Nephron progenitor cell (in vitro differentiated cells): ENCODE measurements around the gene OR51I2.

Experiments used
- DNase-seq: peaks from one replicate; pipeline ENCODE4 v3.0.0; 2021
- H3K27ac Mint-ChIP-seq: 2 replicates; pipeline ENCODE4 v1.8.0; 2021; ENCODE audit warnings: mild to moderate bottlenecking, moderate library complexity, mixed read lengths
- H3K27me3 Mint-ChIP-seq: 2 replicates; pipeline ENCODE4 v1.8.0; 2021; ENCODE audit warnings: mild to moderate bottlenecking, low read depth, mixed read lengths; ENCODE audit not compliant: poor library complexity
- H3K36me3 Mint-ChIP-seq: 2 replicates; pipeline ENCODE4 v1.8.0; 2021; ENCODE audit warnings: low read depth, mixed read lengths
- H3K4me1 Mint-ChIP-seq: 2 replicates; pipeline ENCODE4 v1.8.0; 2021; ENCODE audit warnings: mixed read lengths
- H3K4me3 Mint-ChIP-seq: 2 replicates; pipeline ENCODE4 v1.8.0; 2021; ENCODE audit warnings: mild to moderate bottlenecking, moderate library complexity, mixed read lengths
- H3K9me3 Mint-ChIP-seq: 2 replicates; pipeline ENCODE4 v1.8.0; 2021; ENCODE audit warnings: mild to moderate bottlenecking, moderate library complexity, mixed read lengths
- TF ChIP-seq, protein P1 (sequence below): fragments of 200-600 bp; sonication (generic); IDR thresholded peaks from 2 replicates; pipeline ENCODE4 v1.5.0; 2021; ENCODE audit warnings: antibody characterized with exemption

Gene OR51I2

DNA sequence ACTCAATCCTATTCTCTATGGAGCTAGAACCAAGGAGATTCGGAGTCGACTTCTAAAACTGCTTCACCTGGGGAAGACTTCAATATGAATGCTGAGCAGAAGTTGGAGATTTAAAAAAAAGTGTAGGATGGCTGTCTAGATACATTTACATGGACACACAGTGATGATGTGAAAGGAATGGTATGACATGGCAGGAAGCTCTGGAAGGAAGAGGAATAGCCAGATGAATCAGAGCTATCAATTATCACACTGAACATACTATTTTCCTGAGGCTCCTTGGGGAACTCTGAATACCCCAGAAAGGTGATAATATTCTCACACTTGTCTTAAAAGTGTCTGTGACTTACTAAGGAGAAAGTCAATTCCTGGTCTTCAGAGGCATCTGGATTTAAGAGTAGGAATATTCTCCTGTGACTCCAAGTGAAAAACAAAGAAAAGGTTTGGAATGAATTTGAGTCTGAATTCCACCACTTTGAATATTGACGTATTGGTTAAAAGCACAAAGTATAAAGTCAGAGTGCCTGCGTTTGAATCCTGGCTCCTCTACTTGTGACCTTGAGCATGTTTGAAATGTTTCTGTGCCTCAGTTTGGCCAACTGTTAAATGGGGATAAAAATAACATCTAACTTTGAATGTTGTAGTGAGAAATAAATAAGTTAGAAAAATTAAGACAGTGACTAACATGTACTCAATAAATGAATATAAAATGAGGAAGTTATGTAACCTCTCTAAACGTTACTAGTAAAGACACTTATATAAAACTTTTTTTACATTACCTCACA is 40.6 kb downstream of the OR51I2 start:
- H3K27ac Mint-ChIP-seq = no peak overlapping the region
- H3K27me3 Mint-ChIP-seq = no peaks in the 10 kb centered on the region
- DNase-seq = no peak
- no peaks in the 10 kb centered on the region for H3K4me1 Mint-ChIP-seq
- TF ChIP-seq, protein P1, sequence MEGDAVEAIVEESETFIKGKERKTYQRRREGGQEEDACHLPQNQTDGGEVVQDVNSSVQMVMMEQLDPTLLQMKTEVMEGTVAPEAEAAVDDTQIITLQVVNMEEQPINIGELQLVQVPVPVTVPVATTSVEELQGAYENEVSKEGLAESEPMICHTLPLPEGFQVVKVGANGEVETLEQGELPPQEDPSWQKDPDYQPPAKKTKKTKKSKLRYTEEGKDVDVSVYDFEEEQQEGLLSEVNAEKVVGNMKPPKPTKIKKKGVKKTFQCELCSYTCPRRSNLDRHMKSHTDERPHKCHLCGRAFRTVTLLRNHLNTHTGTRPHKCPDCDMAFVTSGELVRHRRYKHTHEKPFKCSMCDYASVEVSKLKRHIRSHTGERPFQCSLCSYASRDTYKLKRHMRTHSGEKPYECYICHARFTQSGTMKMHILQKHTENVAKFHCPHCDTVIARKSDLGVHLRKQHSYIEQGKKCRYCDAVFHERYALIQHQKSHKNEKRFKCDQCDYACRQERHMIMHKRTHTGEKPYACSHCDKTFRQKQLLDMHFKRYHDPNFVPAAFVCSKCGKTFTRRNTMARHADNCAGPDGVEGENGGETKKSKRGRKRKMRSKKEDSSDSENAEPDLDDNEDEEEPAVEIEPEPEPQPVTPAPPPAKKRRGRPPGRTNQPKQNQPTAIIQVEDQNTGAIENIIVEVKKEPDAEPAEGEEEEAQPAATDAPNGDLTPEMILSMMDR = no peak
- H3K4me3 Mint-ChIP-seq = no peak overlapping the region
- H3K36me3 Mint-ChIP-seq = no peaks in the 10 kb centered on the region
- H3K9me3 Mint-ChIP-seq = no peaks in the 10 kb centered on the region

DNA sequence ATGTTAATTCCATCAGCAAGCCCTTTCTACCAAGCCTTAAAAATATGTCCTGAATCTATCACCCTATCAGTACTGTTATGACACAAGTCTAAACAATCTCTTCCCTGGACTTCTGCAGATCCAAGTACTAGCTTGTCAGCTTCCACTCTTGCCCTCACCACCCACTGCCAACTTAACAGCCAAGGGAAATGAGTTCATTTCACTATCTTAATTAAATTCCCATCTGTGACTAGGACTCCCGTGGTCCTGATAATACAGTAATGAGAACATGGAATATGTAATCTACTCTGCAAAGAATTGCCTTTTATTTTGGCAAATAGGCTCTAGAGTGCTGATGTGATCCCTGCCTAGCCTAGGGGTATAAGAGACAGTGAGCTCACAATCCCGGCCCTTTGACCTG is 50.5 kb downstream of the OR51I2 start:
- no peak for DNase-seq
- no peak overlapping the region for H3K27ac Mint-ChIP-seq
- no peak overlapping the region for H3K4me3 Mint-ChIP-seq
- peaks cover 14% of the 10 kb centered on the region for H3K27me3 Mint-ChIP-seq
- H3K4me1 Mint-ChIP-seq = no peaks in the 10 kb centered on the region
- no peaks in the 10 kb centered on the region for H3K36me3 Mint-ChIP-seq
- TF ChIP-seq, protein P1 = no peak
- H3K9me3 Mint-ChIP-seq = no peaks in the 10 kb centered on the region

DNA sequence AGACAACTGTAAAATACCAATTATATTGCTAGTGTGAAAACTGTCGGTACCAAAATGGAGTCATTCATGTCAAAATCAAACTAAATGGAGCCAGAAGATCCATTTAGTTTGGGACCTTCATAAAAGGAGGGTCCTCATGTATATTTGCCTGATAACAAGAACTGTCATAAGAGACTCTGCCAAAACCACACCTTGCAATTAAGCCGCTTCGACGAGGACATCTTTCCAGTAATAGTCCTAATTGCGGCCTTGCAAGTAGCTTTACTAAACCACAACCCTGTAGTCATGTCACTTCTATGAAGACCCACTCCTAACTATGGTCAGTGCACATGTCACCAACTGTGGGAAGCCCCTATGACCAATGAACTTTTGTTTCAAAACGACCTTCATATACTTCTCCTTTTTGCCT is 51.3 kb downstream of the OR51I2 start:
- Mint-ChIP-seq H3K27ac (no peak overlapping the region), H3K27me3 (peaks cover 15% of the 10 kb centered on the region), H3K9me3 (no peaks in the 10 kb centered on the region), H3K36me3 (no peaks in the 10 kb centered on the region), H3K4me3 (no peak overlapping the region), H3K4me1 (no peaks in the 10 kb centered on the region)
- DNase-seq = no peak
- TF ChIP-seq, protein P1 = no peak

DNA sequence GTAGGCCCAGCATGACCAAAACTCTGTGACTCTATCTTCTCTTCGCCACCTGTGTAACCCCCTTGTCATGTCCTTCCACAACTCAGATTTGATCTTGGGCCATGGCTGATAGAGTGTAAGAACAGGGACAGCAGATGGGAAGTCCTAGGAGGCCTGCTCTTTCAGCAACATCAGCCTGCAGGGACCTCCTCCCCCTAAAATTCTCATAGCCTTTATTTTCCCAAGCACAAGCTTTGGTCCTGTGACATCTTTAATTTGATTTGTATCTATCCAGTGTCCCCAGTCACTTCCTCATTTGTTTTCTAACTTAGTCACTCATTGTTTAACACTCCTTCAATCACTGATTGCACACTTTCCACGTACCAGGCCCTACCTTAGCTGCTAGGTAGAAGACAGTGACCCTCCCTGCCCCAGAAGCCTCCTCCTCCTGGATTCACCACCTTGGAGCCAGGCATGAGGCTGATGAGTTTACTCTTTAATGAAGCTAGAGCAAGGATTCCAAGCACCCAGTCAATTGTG is 55.3 kb downstream of the OR51I2 start:
- Mint-ChIP-seq H3K27me3 (peaks cover 5% of the 10 kb centered on the region), H3K9me3 (no peaks in the 10 kb centered on the region), H3K36me3 (no peaks in the 10 kb centered on the region), H3K4me1 (no peaks in the 10 kb centered on the region), H3K27ac (peak overlapping the region; percentile 34), H3K4me3 (no peak overlapping the region)
- TF ChIP-seq, protein P1 = no peak
- DNase-seq = no peak

DNA sequence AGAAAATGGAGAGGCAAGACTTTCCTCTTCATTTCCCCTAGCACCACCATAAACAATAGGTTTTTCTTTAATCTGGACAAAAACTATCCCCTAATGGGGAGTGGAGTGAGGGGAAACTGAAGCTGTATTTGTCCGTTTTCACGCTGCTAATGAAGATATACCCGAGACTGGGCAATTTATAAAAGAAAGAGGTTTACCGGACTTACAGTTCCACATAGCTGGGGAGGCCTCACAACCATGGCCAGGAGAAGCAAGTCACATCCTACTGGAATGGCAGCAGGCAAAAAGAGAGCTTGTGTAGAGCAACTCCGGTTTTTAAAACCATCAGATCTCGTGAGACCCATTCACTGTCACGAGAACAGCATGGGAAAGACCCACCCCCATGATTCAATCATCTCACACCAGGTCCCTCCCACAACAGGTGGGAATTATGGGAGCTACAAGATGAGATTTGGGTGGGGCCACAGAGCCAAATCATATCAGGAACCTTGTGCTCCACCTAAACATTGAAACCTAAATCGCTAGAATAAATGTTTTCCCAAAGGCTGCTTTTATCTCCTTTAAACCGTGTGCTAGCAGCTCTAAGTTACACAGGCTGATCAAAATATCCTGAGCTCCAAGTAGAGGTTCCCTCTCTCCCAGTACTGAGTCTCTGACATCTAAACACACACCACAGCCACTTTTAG is 56.4 kb downstream of the OR51I2 start:
- Mint-ChIP-seq H3K27ac (no peak overlapping the region), H3K27me3 (peaks cover 5% of the 10 kb centered on the region), H3K9me3 (no peaks in the 10 kb centered on the region), H3K4me1 (no peaks in the 10 kb centered on the region), H3K36me3 (no peaks in the 10 kb centered on the region), H3K4me3 (no peak overlapping the region)
- DNase-seq = no peak
- TF ChIP-seq, protein P1 = no peak
